Activated CD4-positive, alpha-beta memory T cell treated with anti-CD3 and anti-CD28 coated beads for 36 hours (primary cell): Measurements from ENCODE around the gene ARHGEF17. TPM values are rescaled to one million over a fixed set of nuclear protein-coding genes. Genes with fewer than 3 reads are reported as not detected.

Source experiments
- CTCF ChIA-PET: fragments of 350-600 bp; sonication (Branson Sonifier 250); formaldehyde crosslinking; loops from one replicate; lab custom pipeline; 2021; ENCODE audit warnings: antibody characterized with exemption, inconsistent platforms; lab: Charles Lee
- POLR2A ChIA-PET: fragments of 350-600 bp; sonication (Branson Sonifier 250); formaldehyde crosslinking; loops from one replicate; lab custom pipeline; 2021; ENCODE audit warnings: antibody characterized with exemption; lab: Charles Lee
- DNase-seq: peaks from one replicate; pipeline ENCODE4 v3.0.0-alpha.2; 2020
- H3K27ac Mint-ChIP-seq: one replicate; pipeline ENCODE4 v1.8.0; 2021; ENCODE audit warnings: mixed read lengths
- H3K27me3 Mint-ChIP-seq: one replicate; pipeline ENCODE4 v1.8.0; 2021; ENCODE audit warnings: mixed read lengths
- H3K36me3 Mint-ChIP-seq: one replicate; pipeline ENCODE4 v1.8.0; 2021; ENCODE audit warnings: mixed read lengths
- H3K4me1 Mint-ChIP-seq: one replicate; pipeline ENCODE4 v1.8.0; 2021; ENCODE audit warnings: low read depth, mixed read lengths
- H3K4me3 Mint-ChIP-seq: one replicate; pipeline ENCODE4 v1.8.0; 2021; ENCODE audit warnings: mild to moderate bottlenecking, mixed read lengths
- H3K9me3 Mint-ChIP-seq: one replicate; pipeline ENCODE4 v1.8.0; 2021; ENCODE audit warnings: mixed read lengths
- intact Hi-C: fragments of 100-400 bp; cut with micrococcal nuclease; formaldehyde crosslinking; loops from one replicate; pipeline ENCODE4 v1.15.1; 2023
- total RNA-seq, 2 experiments: library from RNA; stranded (reverse); gene quantifications; one replicate each; pipeline ENCODE4 v1.2.3, GENCODE V29; 2021

ARHGEF17 gene
- total RNA-seq, 2 experiments from 2014 or later, result 0.07 TPM; not detected in 1

DNA sequence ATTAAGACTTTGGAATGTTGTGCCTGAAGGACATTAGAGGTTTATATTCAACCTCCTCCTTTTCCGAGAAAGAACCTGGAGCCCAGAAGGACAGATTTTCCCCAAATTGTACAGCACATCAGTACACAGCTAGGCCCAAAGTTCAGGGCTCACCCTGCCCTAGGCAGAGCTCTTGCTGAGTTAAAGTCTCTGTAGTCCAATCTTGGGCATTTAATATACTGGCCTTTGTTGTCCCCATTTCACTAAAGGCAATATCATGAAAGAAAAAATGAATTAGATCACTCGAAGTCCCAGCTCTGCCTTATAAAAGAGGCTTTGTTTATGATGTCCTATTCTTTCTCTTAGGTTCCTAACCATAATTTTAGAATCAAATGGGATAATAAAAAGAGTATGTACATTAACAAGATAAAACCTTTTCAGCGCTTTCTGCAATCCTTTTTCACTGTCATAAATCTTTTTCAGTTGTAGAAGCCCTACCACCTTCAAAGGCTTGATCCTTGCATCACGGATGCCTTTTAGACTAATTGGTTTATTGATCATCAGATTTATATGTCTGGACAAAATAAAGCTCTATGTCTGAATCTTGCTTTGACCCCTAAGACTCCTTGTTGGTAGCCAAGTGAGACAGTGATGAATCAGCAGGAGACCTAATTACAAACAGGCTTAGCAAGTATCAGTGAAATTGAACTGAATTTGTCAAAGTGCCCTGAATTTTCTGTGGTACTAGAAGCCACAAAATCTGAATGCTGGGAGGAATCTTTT is 108.0 kb downstream of the ARHGEF17 start:
- POLR2A ChIA-PET, result interaction anchor here (0.5 kb wide), 1 partner anchor 84 kb away, joined by 3 read pairs; no protein-coding TSS in a partner anchor
- H3K4me1 Mint-ChIP-seq, result no peaks in the 10 kb centered on the region
- peaks cover 11% of the 10 kb centered on the region for H3K36me3 Mint-ChIP-seq
- intact Hi-C loops, result no loop called here
- no peaks in the 10 kb centered on the region for H3K9me3 Mint-ChIP-seq
- no peaks in the 10 kb centered on the region for H3K27me3 Mint-ChIP-seq
- DNase-seq, result no peak
- CTCF ChIA-PET, result no interaction called here
- H3K4me3 Mint-ChIP-seq, result no peak overlapping the region
- H3K27ac Mint-ChIP-seq, result no peak overlapping the region

DNA sequence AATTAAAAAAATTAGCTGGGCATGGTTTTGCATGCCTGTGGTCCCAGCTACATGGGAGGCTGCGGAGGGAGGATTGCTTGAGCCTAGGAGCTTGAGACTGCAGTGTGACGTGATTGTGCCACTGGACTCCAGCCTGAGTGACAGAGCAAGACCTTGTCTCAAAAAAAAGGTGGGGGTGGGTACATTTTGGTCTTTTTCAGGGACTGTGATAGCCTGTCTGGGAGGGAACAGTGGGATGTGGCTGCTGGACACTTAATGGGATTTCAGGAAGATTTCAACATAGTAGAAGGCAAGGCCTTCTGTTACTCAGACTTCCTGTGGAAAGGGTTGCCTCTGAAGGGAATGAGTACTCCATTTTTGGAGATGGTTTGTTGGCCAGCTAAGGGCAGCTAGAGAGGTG is 108.7 kb downstream of the ARHGEF17 start:
- intact Hi-C loops, result no loop called here
- no peaks in the 10 kb centered on the region for H3K4me1 Mint-ChIP-seq
- DNase-seq, result no peak
- ChIA-PET CTCF (no interaction called here), POLR2A (no interaction called here)
- H3K4me3 Mint-ChIP-seq, result no peak overlapping the region
- no peak overlapping the region for H3K27ac Mint-ChIP-seq
- H3K9me3 Mint-ChIP-seq, result no peaks in the 10 kb centered on the region
- H3K36me3 Mint-ChIP-seq, result peaks cover 11% of the 10 kb centered on the region
- no peaks in the 10 kb centered on the region for H3K27me3 Mint-ChIP-seq

Other genes starting within 250 kb of the ARHGEF17 start
- 10 to 100 TPM; 21.9 to 24.1 TPM for gene FCHSD2, start 166.0 kb upstream of the ARHGEF17 start, total RNA-seq
- gene P2RY2, start 90.0 kb upstream of the ARHGEF17 start, total RNA-seq, result not detected
- not detected for gene P2RY6, start 35.9 kb upstream of the ARHGEF17 start, total RNA-seq
- 10 to 100 TPM; 18.5 to 18.9 TPM for gene RELT, start 68.1 kb downstream of the ARHGEF17 start, total RNA-seq